ENCODE results near the gene FZD4.

FZD4 gene

GRCh38 chr11:86914865-86915519 lies 40.2 kb downstream of the FZD4 start:
- no peak overlapping the region for H3K4me3 ChIP-seq (ENCODE audit: low read depth, low read length)

GRCh38 chr11:86912238-86912637 lies 43.0 kb downstream of the FZD4 start:
- H3K4me3 ChIP-seq (ENCODE audit: low read depth, low read length) = no peak overlapping the region

- H3K4me3 ChIP-seq (ENCODE audit: low read depth, low read length) = no peak overlapping the region
These were observed 44.6 kb downstream of the FZD4 start for GRCh38 chr11:86910592-86910991.

- no peak overlapping the region for H3K4me3 ChIP-seq (ENCODE audit: low read depth, low read length)
These were observed 49.0 kb downstream of the FZD4 start for GRCh38 chr11:86906198-86906597.

GRCh38 chr11:86905252-86905651 lies 49.9 kb downstream of the FZD4 start:
- no peak overlapping the region for H3K4me3 ChIP-seq (ENCODE audit: low read depth, low read length)

- no peak overlapping the region for H3K4me3 ChIP-seq (ENCODE audit: low read depth, low read length)
These were observed 51.2 kb downstream of the FZD4 start for GRCh38 chr11:86904001-86904400.

- no peak overlapping the region for H3K4me3 ChIP-seq (ENCODE audit: low read depth, low read length)
These were observed 52.9 kb downstream of the FZD4 start for GRCh38 chr11:86902345-86902744.

GRCh38 chr11:86901599-86901998 lies 53.6 kb downstream of the FZD4 start:
- no peak overlapping the region for H3K4me3 ChIP-seq (ENCODE audit: low read depth, low read length)

GRCh38 chr11:86900162-86900561 lies 55.0 kb downstream of the FZD4 start:
- H3K4me3 ChIP-seq (ENCODE audit: low read depth, low read length) = no peak overlapping the region

GRCh38 chr11:86898689-86899088 lies 56.5 kb downstream of the FZD4 start:
- no peak overlapping the region for H3K4me3 ChIP-seq (ENCODE audit: low read depth, low read length)

- H3K4me3 ChIP-seq (ENCODE audit: low read depth, low read length) = no peak overlapping the region
These were observed 58.8 kb downstream of the FZD4 start for GRCh38 chr11:86896441-86896841.
